AG04449 (cell line): ENCODE data around the gene NFIA.

ENCODE experiments used
- CTCF ChIA-PET: fragments of 350-600 bp; formaldehyde crosslinking; extraction: SDS; loops from one replicate; lab custom pipeline; 2021; ENCODE audit warnings: antibody characterized with exemption; lab: Yijun Ruan, JAX
- POLR2A ChIA-PET: fragments of 400-600, 350-600 bp; formaldehyde crosslinking; extraction: SDS; loops from one replicate; lab custom pipeline; 2020; ENCODE audit warnings: antibody characterized with exemption, inconsistent platforms; lab: Yijun Ruan, JAX
- DNase-seq: peaks from one replicate; pipeline ENCODE4 v3.0.0-alpha.2; 2010; ENCODE audit warnings: low read depth, low spot score
- H3K4me3 ChIP-seq: 2 replicates; pipeline ENCODE4 v1.5.1; 2011; ENCODE audit warnings: low read depth, mild to moderate bottlenecking, control low read depth, low read length
- TF ChIP-seq, protein P1 (sequence below): IDR thresholded peaks from one replicate; pipeline ENCODE4 v1.5.1; 2011; ENCODE audit warnings: mild to moderate bottlenecking, moderate library complexity, low read length, control low read depth, inconsistent platforms; ENCODE audit not compliant: insufficient read depth; ENCODE audit errors: missing control alignments

Gene NFIA

DNA sequence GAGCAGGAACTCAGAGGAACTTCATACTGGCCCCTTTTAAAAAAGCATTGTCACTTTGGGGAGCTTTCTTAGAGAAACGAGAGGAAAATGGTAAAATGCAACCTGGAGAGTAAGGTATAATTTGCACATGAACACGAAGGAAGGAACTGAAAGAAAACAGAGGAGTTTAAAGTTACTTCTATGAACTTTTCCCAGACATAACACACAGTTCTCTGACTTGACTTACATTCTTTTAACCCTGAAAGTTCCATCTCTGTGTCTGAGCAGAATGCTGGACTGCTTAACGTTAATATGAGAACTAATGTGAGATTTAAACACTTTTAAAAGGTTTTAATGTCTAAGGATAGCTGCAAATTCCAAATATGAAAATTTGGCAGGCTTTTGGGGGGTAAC lies 102.3 kb downstream of the NFIA start:
- TF ChIP-seq, protein P1, sequence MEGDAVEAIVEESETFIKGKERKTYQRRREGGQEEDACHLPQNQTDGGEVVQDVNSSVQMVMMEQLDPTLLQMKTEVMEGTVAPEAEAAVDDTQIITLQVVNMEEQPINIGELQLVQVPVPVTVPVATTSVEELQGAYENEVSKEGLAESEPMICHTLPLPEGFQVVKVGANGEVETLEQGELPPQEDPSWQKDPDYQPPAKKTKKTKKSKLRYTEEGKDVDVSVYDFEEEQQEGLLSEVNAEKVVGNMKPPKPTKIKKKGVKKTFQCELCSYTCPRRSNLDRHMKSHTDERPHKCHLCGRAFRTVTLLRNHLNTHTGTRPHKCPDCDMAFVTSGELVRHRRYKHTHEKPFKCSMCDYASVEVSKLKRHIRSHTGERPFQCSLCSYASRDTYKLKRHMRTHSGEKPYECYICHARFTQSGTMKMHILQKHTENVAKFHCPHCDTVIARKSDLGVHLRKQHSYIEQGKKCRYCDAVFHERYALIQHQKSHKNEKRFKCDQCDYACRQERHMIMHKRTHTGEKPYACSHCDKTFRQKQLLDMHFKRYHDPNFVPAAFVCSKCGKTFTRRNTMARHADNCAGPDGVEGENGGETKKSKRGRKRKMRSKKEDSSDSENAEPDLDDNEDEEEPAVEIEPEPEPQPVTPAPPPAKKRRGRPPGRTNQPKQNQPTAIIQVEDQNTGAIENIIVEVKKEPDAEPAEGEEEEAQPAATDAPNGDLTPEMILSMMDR: no peak
- no peak for DNase-seq
- ChIA-PET CTCF (interaction anchor here (0.9 kb wide), 1 partner anchor 15 kb away, joined by 4 read pairs; no protein-coding TSS in a partner anchor), POLR2A (no interaction called here)
- H3K4me3 ChIP-seq: no peak overlapping the region

DNA sequence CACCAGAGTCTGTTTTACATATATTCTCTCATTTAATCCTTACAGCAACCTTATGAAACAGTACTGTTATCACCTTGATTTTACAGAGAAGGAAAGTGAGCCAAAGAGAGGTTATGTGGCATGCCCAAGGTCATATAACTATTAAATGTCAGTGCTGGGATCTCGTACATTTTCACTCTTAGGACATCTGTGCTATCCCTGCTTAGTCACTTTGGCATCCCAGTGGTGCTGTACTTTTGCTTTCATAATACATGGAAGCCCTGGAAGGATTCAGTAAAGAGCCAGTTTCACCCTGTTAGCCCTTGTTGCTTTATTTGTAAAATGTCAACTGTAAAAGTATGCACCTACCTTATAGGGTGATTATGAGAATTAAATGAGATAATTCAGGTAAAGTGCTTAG lies 104.4 kb downstream of the NFIA start:
- TF ChIP-seq, protein P1: no peak
- CTCF ChIA-PET: no interaction called here

DNA sequence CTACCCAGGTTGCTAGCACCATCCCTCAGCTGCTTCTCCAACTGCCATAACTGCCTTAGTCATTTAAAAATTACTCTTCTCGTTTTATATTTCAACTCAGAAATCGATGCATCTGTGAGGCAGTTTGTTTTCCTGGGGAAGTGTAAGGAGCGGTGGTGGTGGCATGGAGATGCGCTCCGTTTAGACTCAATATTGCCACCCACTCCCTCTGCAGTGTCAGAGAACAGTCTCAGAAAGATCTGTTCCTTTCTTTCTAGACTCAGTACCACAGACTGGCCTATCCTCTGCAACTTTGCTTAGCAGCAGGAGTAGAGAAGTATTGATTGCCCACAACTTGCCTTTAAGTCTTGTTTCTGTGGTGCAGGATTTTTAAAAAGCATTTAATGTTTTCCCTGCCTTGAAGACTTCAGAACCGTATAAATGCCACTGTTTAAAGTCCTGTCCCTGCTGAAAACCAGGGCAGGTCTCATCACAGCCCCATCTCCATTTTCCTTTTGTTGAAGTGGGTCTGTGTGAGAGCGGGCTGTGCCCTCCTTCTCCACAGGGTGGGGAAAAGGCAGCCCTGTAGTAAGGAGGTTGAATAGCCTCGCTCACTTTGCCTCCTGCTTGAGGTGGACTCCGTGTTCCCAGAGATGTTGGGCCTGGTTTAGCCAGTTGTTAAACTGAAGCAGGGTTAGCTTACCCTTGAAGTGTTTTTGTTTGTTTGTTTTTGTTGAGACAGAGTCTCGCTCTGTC lies 105.2 kb downstream of the NFIA start:
- TF ChIP-seq, protein P1: no peak
- ChIA-PET CTCF (no interaction called here), POLR2A (no interaction called here)
- H3K4me3 ChIP-seq: no peak overlapping the region
- DNase-seq: no peak

More for the DNA sequence above, 104.4 kb downstream of the NFIA start:
- H3K4me3 ChIP-seq: no peak overlapping the region
- POLR2A ChIA-PET: no interaction called here
- DNase-seq: no peak

DNA sequence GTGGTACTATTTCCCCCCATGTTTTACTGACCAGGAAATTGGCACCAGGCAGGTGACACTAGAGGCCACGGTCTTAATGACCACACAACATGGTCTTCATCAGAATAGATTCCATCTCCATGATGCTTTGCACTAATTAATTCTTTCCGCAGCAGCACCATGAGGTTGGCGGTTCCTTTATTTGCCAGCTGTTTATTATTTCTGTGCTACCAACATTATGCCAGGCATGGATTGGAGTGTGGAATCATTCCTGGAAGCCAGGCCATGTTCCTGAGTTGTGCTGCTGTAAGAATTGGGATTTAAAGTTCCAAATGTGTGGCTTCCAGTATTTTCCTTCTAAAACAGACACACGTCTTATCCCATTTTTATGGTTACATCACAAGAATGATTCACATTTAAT lies 107.8 kb downstream of the NFIA start:
- DNase-seq: no peak
- ChIA-PET POLR2A (no interaction called here), CTCF (no interaction called here)
- TF ChIP-seq, protein P1: no peak
- no peak overlapping the region for H3K4me3 ChIP-seq

DNA sequence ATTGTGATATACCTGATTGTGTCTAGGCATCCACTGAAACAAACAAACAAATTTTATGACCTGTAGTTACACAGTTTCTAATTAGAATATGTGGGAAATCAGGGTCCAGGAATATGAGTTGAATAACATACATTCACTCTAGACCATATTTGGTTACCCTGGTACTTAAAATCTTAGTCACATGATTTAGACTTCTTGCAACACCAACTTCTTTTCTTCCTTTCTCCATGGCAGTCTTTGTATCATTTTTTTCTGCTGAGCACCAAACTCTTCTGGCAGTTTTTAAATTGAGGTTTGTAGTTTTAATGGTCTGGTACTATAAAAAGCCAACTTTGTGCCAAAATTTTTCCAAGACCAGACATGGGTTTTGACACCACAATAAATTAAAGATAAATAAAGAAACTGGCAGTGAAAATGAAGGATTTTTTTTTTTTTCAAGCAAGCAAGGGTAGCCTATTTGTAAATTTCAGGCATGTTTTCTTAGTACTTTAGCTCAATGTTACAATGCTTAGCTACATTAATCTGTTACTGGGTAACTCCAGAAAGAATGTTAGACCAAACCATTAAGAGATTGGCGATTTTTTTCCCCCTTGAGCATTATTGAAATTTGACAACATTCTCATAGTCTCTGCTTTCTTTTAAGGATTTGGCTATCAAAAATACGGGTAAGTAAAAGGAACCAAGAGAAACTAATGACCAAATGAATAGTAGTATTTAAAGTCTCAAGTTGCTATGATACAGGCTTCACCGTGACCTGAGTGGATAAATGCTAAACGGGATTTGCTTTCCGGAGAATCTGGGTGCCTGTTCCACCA lies 108.5 kb downstream of the NFIA start:
- no peak overlapping the region for H3K4me3 ChIP-seq
- ChIA-PET POLR2A (no interaction called here), CTCF (no interaction called here)
- no peak for DNase-seq
- TF ChIP-seq, protein P1: no peak

DNA sequence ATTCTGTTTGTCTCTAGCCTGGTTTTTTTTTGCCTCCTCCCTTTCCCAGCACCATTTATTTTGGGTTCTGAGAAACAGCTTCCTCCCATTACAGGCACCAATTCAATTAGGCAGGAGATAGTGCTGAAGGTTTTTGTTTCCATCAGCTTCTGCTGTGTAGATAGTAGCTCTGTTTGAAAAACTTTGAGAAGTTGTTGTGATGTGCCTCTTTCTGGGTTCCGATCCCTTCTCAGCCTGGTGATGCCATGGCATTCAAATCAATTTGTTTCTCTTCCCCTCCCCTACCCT lies 109.0 kb downstream of the NFIA start:
- TF ChIP-seq, protein P1: no peak
- DNase-seq: no peak
- no peak overlapping the region for H3K4me3 ChIP-seq

More for the DNA sequence above, 109.0 kb downstream of the NFIA start:
- CTCF ChIA-PET: no interaction called here
- POLR2A ChIA-PET: no interaction called here
